HG03139 (cell line): Measurements from ENCODE around the gene STK24.

Source experiments
- ATAC-seq: cut with Tn5 transposase; IDR thresholded peaks from one replicate; pipeline ENCODE4 v1.9.1; 2021; ENCODE audit not compliant: unreplicated experiment

Gene STK24

DNA sequence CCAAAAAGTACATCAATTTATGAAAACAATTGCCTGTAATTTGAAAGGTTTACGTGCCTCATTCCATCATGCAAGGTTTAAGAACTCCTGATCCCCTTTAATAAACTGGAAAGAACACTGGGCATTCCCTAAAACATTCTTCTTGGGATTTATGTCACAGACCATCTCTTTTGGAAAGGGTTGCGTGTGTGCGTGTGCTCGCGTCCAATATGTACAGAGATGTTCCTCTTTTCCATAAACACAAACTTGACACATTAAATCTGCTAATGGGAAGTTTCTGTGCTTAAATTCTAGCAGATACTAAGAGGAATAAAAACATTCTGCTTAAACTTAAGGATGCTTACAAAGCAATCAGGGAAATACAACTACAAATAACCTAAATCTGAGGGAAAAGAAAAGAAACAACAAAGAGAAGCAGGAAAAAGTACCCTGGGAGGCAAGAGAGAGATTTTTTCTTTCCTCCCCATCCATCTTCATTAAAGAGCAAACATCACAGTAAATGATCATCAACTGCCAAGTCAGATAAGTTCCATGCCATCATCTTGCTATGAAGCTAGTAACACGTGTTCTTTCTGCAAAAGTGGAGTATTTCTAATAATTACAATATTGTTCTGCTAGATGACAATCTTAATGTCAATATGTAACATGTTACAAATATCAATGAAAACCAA lies 83.7 kb downstream of the STK24 start:
- ATAC-seq = no peak

GRCh38 chr13:98492335-98493041 lies 84.4 kb downstream of the STK24 start:
- no peak for ATAC-seq

GRCh38 chr13:98490866-98491265 lies 86.0 kb downstream of the STK24 start:
- ATAC-seq = no peak

GRCh38 chr13:98490195-98490836 lies 86.6 kb downstream of the STK24 start:
- ATAC-seq = no peak

- ATAC-seq = no peak
Observed at GRCh38 chr13:98489446-98490194, 87.3 kb downstream of the STK24 start.

DNA sequence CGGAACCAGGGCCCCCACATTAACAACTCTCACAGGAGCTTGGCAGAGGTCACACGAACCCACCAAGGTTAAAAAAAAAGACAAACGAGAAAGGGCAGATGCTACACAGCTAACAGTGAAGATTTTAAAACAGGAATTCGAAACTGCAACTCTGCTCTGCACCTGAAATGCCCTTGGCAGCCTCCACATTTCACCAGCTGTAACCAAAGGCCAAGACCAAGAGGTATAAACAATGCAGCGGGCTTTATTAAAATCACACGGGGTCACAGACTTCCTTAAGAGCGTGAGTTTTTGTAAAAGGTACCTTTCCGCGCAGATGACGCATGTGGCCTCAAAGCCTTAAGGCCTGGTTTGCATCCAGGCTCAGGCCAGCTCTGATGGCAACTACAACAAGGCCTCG lies 88.2 kb downstream of the STK24 start:
- peak; percentile 44 for ATAC-seq

- no peak for ATAC-seq
Observed at GRCh38 chr13:98487522-98487921, 89.4 kb downstream of the STK24 start.

DNA sequence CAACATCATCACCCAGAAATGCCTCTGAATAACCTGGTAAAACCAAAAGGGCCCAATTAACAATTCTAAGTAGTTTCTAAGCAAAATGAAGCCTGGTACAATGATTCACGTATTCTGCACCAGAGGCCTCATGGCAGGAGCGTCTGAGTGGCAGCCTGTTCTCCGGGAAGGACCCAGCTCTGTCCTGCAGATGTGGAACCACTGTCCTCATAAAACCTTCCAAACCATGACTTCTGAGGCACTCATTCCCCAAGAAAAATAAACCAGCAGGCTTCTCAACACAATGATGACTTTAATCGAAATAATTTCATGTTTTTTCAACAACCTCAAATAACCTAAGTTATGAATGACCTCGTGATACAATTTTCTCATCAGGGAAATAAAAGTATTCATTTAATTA lies 89.9 kb downstream of the STK24 start:
- no peak for ATAC-seq

GRCh38 chr13:98486412-98486811 lies 90.5 kb downstream of the STK24 start:
- ATAC-seq = no peak

GRCh38 chr13:98485561-98485960 lies 91.3 kb downstream of the STK24 start:
- ATAC-seq = no peak

DNA sequence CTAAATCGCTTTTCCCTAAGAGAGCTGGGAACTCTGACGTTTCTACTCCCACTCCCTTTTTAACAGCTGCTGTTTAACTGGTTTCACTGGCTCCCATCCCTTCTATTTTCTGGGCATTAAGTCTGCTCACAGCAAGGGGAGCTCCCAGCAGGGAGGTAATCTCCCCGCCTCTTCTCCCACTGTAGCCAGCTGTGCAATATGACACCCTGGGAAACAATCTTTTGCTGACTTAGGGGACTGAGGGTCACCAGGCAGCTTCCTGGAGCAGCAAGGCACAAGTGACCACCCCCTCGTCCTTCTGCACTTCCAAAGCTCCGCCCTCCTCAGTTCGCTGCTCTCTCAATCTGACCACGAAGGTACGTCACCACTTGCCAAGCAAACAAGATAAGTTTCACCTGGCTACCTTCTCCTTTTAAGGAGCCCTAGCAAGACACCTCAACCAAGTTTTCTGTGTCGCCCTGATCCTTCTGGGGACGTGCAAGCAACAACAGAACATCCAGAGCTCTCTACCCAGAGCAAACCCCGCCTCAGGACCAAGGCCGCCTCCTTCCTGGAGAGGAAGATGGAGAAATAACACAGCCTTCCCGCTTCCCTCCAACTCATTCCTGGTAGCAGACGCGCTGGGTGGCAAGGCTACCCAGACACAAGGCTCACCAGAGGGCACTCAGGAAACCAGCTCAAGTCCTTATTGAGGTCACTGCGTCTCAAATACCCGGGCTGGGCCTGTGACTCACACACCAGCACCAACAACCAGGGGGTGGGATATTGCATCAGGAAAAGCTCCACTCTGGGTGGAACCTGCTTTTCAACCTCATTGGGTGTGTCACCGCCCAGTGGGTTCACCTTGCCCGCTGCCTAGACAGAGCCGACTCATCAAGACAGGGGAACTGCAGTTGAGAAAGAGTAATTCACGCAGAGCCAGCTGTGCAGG lies 92.4 kb downstream of the STK24 start:
- no peak for ATAC-seq

DNA sequence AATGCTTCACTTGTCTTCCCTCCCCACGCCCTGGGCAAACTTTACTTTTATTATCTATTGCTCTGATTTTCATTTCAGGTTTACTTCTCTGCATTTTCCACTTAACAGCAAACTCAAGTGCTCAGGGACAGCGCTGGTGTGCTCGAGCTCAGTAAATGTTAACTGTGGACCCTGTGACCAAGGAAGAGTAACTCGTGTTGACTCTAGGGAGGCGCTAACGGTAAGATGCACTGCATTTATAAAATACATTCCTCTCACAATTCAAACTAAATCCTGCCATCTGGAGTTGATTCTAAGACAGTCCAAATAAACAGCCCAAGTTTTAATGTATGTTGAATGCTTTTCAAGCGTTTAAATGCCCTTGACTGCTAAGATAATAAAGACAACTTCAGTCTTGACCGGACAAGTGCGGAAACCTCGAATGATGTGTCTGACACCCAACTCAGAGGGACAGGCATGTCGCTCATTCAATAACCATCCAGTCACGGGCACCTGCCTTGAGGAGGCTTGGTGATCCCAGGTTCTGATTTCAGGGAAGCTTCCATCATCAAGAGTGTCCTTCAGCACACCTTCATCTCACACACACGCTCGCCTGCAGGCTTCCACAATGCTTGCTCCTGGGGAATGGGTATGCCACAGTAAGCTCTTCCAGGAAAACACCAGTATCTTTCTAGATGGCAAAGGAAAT lies 93.2 kb downstream of the STK24 start:
- no peak for ATAC-seq

DNA sequence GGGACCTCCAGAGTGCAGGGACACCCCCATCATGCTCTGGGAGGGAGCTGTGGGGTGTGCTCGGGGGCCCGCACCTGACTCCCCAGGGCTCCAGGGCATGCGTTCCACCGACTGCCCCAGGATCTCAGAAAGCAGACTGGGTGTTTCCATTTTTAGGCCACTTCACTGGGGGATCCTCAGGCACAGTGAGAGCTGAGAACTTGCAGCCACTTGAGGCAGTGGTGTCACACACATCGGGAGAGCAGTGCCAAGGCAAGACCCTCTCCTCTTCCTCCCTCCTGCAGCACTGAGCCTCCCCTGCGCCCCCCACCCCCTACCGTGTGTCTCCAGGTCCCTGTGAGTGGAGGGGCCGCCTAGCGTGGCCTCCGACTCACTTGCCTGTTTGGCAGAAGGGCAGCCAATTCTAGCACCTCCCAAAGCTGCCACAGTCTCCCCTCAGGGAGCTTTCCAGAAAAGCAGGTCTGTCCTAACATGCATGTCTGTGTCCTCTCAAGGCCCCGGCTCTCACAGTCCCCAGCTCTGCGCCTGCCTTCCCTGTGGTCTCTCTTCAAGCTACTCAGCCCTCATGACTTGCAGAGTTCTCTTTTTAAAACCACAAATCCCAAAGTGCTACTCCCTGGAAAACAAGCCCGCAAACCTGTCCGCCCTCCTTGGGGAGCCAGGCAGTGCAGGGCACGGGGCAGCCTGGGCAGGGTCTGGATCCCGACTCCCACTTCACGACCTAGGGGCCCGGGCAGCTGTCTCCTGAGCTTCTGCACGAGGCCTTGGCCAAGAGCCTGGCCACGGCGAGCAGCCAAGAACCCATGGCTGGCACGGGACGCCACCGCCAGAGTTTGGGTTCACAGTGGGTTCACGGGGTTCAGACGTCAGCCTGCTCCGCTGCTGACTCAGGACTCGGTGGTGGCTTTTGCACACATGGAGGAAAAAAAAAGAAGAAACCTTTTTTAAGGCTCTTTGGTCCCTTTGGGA lies 94.1 kb downstream of the STK24 start:
- ATAC-seq = no peak

DNA sequence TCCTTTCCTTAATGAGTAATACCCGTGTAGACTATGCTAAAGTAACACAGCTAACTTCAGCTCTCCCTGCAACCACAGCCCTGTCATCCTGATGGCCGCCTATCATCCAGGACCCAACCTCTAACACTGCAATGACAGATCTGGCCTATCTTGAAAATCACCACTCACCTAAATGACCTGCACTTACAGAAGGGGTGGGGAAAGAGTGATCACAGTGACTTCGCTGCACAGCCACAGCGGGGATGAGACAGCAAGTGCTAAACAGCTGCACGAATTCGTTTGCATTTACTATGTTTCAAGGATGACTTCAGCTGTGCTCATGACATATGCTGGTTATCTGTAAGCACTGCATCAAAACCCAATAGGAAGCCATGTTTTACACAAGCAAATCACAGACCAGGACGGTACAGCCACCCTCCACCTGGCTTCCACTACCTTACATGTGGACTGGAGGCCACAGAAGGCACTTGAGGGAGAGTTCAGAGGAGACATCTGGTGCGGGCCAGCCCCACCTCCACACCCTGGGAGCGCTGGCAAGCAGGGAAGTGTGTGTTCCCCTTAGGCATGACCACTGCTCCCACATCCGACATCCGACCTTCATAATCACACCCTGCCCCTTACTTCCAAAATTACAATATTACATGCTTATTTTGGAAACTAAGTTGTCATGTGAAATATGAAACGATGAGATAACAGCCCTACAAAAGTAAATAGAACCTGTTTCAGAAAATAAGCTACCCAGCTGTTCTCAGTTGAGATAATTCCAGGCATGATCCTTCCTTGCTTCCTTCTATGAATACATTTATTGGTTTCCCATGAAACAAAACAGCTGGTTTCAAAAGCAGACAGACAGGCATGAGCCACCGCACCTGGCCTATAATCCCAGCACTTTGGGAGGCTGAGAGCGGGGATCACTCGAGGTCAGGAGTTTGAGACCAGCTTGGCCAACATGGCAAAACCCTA lies 95.7 kb downstream of the STK24 start:
- no peak for ATAC-seq

DNA sequence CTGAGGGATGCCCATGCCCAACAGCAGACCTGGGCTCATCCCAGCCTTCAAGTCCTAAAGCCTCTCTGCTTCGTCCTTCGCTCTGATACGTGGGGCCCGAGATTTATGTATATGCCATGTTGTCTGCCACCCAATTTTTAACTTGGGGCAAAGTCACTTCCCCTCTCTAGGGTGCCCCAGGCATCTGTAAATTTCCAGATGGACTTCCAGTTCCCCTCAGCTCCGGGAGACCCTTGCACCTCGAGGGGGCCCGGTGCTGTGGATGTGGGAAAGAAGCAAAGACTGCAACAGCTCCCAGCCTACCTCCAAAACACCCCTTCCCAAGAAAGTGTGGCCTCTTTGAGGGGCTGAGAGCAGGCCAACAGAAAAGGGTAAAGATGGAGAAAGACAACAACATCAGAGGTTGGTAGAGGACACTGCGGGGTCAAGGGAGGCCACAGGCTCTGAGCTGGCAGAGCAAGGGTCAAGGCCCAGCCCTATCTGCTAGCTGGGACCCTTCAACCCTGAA lies 97.4 kb downstream of the STK24 start:
- ATAC-seq = no peak

- ATAC-seq = peak; percentile 32
Observed at GRCh38 chr13:98478189-98479129, 98.4 kb downstream of the STK24 start.
